Activated naive CD4-positive, alpha-beta T cell treated with anti-CD3 and anti-CD28 coated beads, Interleukin-2, amount 10 ng/mL, durations not matched to agents 7 days and 5 days (primary cell): Measurements from ENCODE around the gene NUTF2.

Experiments used
- CTCF ChIA-PET: fragments of 350-600 bp; sonication (Branson Sonifier 250); formaldehyde crosslinking; loops from one replicate; lab custom pipeline; 2021; ENCODE audit warnings: antibody characterized with exemption; lab: Charles Lee
- DNase-seq: peaks from one replicate; pipeline ENCODE4 v3.0.0-alpha.2; 2020
- H3K27ac Mint-ChIP-seq: one replicate; pipeline ENCODE4 v1.8.0; 2021; ENCODE audit warnings: mild to moderate bottlenecking, moderate library complexity, mixed read lengths
- H3K27me3 Mint-ChIP-seq: one replicate; pipeline ENCODE4 v1.8.0; 2021; ENCODE audit warnings: mild to moderate bottlenecking, mixed read lengths
- H3K36me3 Mint-ChIP-seq: one replicate; pipeline ENCODE4 v1.8.0; 2021; ENCODE audit warnings: mixed read lengths
- H3K4me1 Mint-ChIP-seq: one replicate; pipeline ENCODE4 v1.8.0; 2021; ENCODE audit warnings: mixed read lengths
- H3K4me3 Mint-ChIP-seq: one replicate; pipeline ENCODE4 v1.8.0; 2021; ENCODE audit warnings: mild to moderate bottlenecking, moderate library complexity, mixed read lengths
- H3K9me3 Mint-ChIP-seq: one replicate; pipeline ENCODE4 v1.8.0; 2021; ENCODE audit warnings: mixed read lengths

The NUTF2 gene

GRCh38 chr16:67878232-67878631 lies 31.5 kb downstream of the NUTF2 start:
- Mint-ChIP-seq H3K9me3 (no peaks in the 10 kb centered on the region), H3K36me3 (peaks cover 54% of the 10 kb centered on the region), H3K27me3 (no peaks in the 10 kb centered on the region), H3K4me1 (peaks cover 27% of the 10 kb centered on the region), H3K27ac (no peak overlapping the region), H3K4me3 (no peak overlapping the region)
- DNase-seq = no peak
- CTCF ChIA-PET = interaction anchor here (1.3 kb wide), 1 partner anchor 51 kb away, joined by 4 read pairs; no protein-coding TSS in a partner anchor

- no peak overlapping the region for H3K4me3 Mint-ChIP-seq
- H3K27me3 Mint-ChIP-seq = no peaks in the 10 kb centered on the region
- no peak overlapping the region for H3K27ac Mint-ChIP-seq
- no peak for DNase-seq
- H3K4me1 Mint-ChIP-seq = peaks cover 23% of the 10 kb centered on the region
- CTCF ChIA-PET = no interaction called here
- peaks cover 59% of the 10 kb centered on the region for H3K36me3 Mint-ChIP-seq
- H3K9me3 Mint-ChIP-seq = no peaks in the 10 kb centered on the region
Observed at GRCh38 chr16:67878846-67879245, 32.1 kb downstream of the NUTF2 start.

- DNase-seq = no peak
- no peak overlapping the region for H3K27ac Mint-ChIP-seq
- H3K36me3 Mint-ChIP-seq = peaks cover 63% of the 10 kb centered on the region
- H3K4me1 Mint-ChIP-seq = peaks cover 17% of the 10 kb centered on the region
- CTCF ChIA-PET = no interaction called here
- H3K4me3 Mint-ChIP-seq = no peak overlapping the region
- no peaks in the 10 kb centered on the region for H3K27me3 Mint-ChIP-seq
- no peaks in the 10 kb centered on the region for H3K9me3 Mint-ChIP-seq
Observed at GRCh38 chr16:67879462-67879861, 32.7 kb downstream of the NUTF2 start.

- H3K27ac Mint-ChIP-seq = no peak overlapping the region
Observed at GRCh38 chr16:67879936-67880335, 33.2 kb downstream of the NUTF2 start.

GRCh38 chr16:67880584-67880983 lies 33.9 kb downstream of the NUTF2 start:
- no peaks in the 10 kb centered on the region for H3K9me3 Mint-ChIP-seq
- peaks cover 61% of the 10 kb centered on the region for H3K36me3 Mint-ChIP-seq
- H3K4me1 Mint-ChIP-seq = peaks cover 7% of the 10 kb centered on the region
- CTCF ChIA-PET = interaction anchor here (1.9 to 3.9 kb wide), 5 partner anchors 11 to 209 kb away, joined by 4 to 49 read pairs (median 10); partner anchors contain the start of genes CTRL and PSKH1
- no peaks in the 10 kb centered on the region for H3K27me3 Mint-ChIP-seq
- no peak for DNase-seq
- no peak overlapping the region for H3K27ac Mint-ChIP-seq
- H3K4me3 Mint-ChIP-seq = no peak overlapping the region

More at GRCh38 chr16:67879936-67880335, 33.2 kb downstream of the NUTF2 start:
- Mint-ChIP-seq H3K4me3 (no peak overlapping the region), H3K36me3 (peaks cover 63% of the 10 kb centered on the region), H3K27me3 (no peaks in the 10 kb centered on the region), H3K9me3 (no peaks in the 10 kb centered on the region), H3K4me1 (peaks cover 13% of the 10 kb centered on the region)
- CTCF ChIA-PET = no interaction called here
- no peak for DNase-seq

- no peak overlapping the region for H3K4me3 Mint-ChIP-seq
- H3K27me3 Mint-ChIP-seq = no peaks in the 10 kb centered on the region
- CTCF ChIA-PET = interaction anchor here (0.7 to 4.7 kb wide), 14 partner anchors 10 to 210 kb away, joined by 3 to 49 read pairs (median 8); partner anchors contain the start of genes CTRL and PSKH1
- H3K4me1 Mint-ChIP-seq = no peaks in the 10 kb centered on the region
- H3K27ac Mint-ChIP-seq = peak overlapping the region; percentile 17
- DNase-seq = no peak
- H3K36me3 Mint-ChIP-seq = peaks cover 57% of the 10 kb centered on the region
- no peaks in the 10 kb centered on the region for H3K9me3 Mint-ChIP-seq
Observed at GRCh38 chr16:67881621-67882161, 35.0 kb downstream of the NUTF2 start.

- no peak overlapping the region for H3K4me3 Mint-ChIP-seq
- H3K4me1 Mint-ChIP-seq = no peaks in the 10 kb centered on the region
- H3K9me3 Mint-ChIP-seq = no peaks in the 10 kb centered on the region
- CTCF ChIA-PET = interaction anchor here (0.7 to 4.7 kb wide), 26 partner anchors 8 to 361 kb away, joined by 3 to 49 read pairs (median 6); partner anchors contain the start of genes CTRL and PSKH1
- no peak for DNase-seq
- no peak overlapping the region for H3K27ac Mint-ChIP-seq
- no peaks in the 10 kb centered on the region for H3K27me3 Mint-ChIP-seq
- peaks cover 50% of the 10 kb centered on the region for H3K36me3 Mint-ChIP-seq
Observed at GRCh38 chr16:67882374-67883145, 35.8 kb downstream of the NUTF2 start.

GRCh38 chr16:67883146-67883871 lies 36.6 kb downstream of the NUTF2 start:
- H3K4me1 Mint-ChIP-seq = no peaks in the 10 kb centered on the region
- CTCF ChIA-PET = interaction anchor here (0.6 to 4.7 kb wide), 34 partner anchors 8 to 362 kb away, joined by 3 to 49 read pairs (median 6); partner anchors contain the start of genes CTRL and PSKH1
- no peak overlapping the region for H3K4me3 Mint-ChIP-seq
- H3K36me3 Mint-ChIP-seq = peaks cover 45% of the 10 kb centered on the region
- no peak for DNase-seq
- H3K27me3 Mint-ChIP-seq = no peaks in the 10 kb centered on the region
- H3K9me3 Mint-ChIP-seq = no peaks in the 10 kb centered on the region
- peak overlapping the region; percentile 72 for H3K27ac Mint-ChIP-seq

- Mint-ChIP-seq H3K27me3 (no peaks in the 10 kb centered on the region), H3K27ac (peak overlapping the region; percentile 45), H3K4me3 (no peak overlapping the region), H3K4me1 (no peaks in the 10 kb centered on the region), H3K36me3 (peaks cover 42% of the 10 kb centered on the region), H3K9me3 (no peaks in the 10 kb centered on the region)
- CTCF ChIA-PET = interaction anchor here (0.6 to 4.7 kb wide), 34 partner anchors 9 to 363 kb away, joined by 3 to 49 read pairs (median 6); partner anchors contain the start of genes CTRL, EDC4, NFATC3 and PSKH1
- peak; percentile 80 for DNase-seq
Observed at GRCh38 chr16:67883872-67884261, 37.1 kb downstream of the NUTF2 start.

GRCh38 chr16:67884684-67885083 lies 38.0 kb downstream of the NUTF2 start, which contains the start of gene NRN1L:
Gene NRN1L (plus strand): TSS chr16:67884885. CDS start chr16:67884904, 19 bp downstream.
- Mint-ChIP-seq H3K4me1 (no peaks in the 10 kb centered on the region), H3K27ac (peak within 1 kb of the TSS; percentile 45), H3K36me3 (peaks cover 35% of the 10 kb centered on the region), H3K9me3 (no peaks in the 10 kb centered on the region), H3K4me3 (no peak within 1 kb of the TSS), H3K27me3 (no peaks in the 10 kb centered on the region)
- CTCF ChIA-PET = interaction anchor here (0.9 to 4.7 kb wide), 20 partner anchors 8 to 363 kb away, joined by 3 to 39 read pairs (median 8); partner anchors contain the start of genes EDC4, NFATC3 and PSKH1
- no peak for DNase-seq

GRCh38 chr16:67885545-67885944 lies 38.8 kb downstream of the NUTF2 start:
- Mint-ChIP-seq H3K9me3 (no peaks in the 10 kb centered on the region), H3K4me1 (no peaks in the 10 kb centered on the region), H3K36me3 (peaks cover 30% of the 10 kb centered on the region), H3K27me3 (no peaks in the 10 kb centered on the region), H3K4me3 (no peak overlapping the region), H3K27ac (no peak overlapping the region)
- DNase-seq = no peak
- CTCF ChIA-PET = interaction anchor here (0.7 to 4.7 kb wide), 6 partner anchors 9 to 363 kb away, joined by 3 to 39 read pairs (median 5); no protein-coding TSS in a partner anchor

- DNase-seq = no peak
- no peak overlapping the region for H3K27ac Mint-ChIP-seq
- no peaks in the 10 kb centered on the region for H3K9me3 Mint-ChIP-seq
- no peaks in the 10 kb centered on the region for H3K27me3 Mint-ChIP-seq
- no peak overlapping the region for H3K4me3 Mint-ChIP-seq
- CTCF ChIA-PET = interaction anchor here (0.6 to 2.2 kb wide), 8 partner anchors 10 to 364 kb away, joined by 3 to 6 read pairs (median 4); no protein-coding TSS in a partner anchor
- H3K4me1 Mint-ChIP-seq = no peaks in the 10 kb centered on the region
- H3K36me3 Mint-ChIP-seq = peaks cover 30% of the 10 kb centered on the region
Observed at GRCh38 chr16:67885976-67886375, 39.2 kb downstream of the NUTF2 start.

- H3K4me3 Mint-ChIP-seq = no peak overlapping the region
- H3K36me3 Mint-ChIP-seq = peaks cover 27% of the 10 kb centered on the region
- CTCF ChIA-PET = interaction anchor here (0.6 to 2.2 kb wide), 7 partner anchors 10 to 362 kb away, joined by 3 to 6 read pairs (median 4); no protein-coding TSS in a partner anchor
Observed at GRCh38 chr16:67886387-67886786, 39.7 kb downstream of the NUTF2 start.

More at GRCh38 chr16:67886387-67886786, 39.7 kb downstream of the NUTF2 start:
- Mint-ChIP-seq H3K9me3 (no peaks in the 10 kb centered on the region), H3K27ac (no peak overlapping the region), H3K4me1 (no peaks in the 10 kb centered on the region), H3K27me3 (no peaks in the 10 kb centered on the region)
- DNase-seq = no peak
